Measurements from ENCODE around the gene PCBP3. TPM values are rescaled to one million over a fixed set of nuclear protein-coding genes. Genes with fewer than 3 reads are reported as not detected.
A peak's percentile ranks its signal among the peaks of the same experiment; 100 is the strongest.

Gene PCBP3
- total RNA-seq, 2 experiments from 2014 or later, result 12.2 to 13.2 TPM

DNA sequence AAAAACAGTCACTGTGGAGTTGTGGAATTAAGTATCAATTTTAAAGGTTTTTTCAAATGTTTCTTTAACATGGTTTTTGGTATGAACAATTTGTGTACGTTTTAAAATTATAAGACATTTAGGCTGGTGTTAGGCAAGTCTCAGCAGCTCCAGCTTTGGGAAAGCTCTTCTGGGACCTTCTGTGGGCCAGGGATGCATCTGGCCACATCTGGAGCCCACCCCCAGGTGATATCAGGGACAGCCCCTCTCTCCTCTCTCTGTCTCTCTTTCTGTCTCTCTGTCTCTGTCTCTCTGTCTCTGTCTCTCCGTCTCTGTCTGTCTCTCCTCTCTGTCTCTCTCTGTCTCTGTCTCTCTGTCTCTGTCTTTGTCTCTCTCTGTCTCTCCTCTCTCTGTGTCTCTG is 336.7 kb downstream of the PCBP3 start:
- Mint-ChIP-seq H3K27me3 (peaks cover 12% of the 10 kb centered on the region), H3K36me3 (ENCODE audit: low read depth) (no peaks in the 10 kb centered on the region), H3K27ac (no peak overlapping the region), H3K9me3 (ENCODE audit: low read depth) (no peaks in the 10 kb centered on the region), H3K4me1 (peaks cover 13% of the 10 kb centered on the region), H3K4me3 (no peak overlapping the region)
- ATAC-seq (no peak), DNase-seq (no peak)
- ChIA-PET POLR2A (no interaction called here), CTCF (interaction anchor here (1.0 kb wide), 1 partner anchor 163 kb away, joined by 4 read pairs; no protein-coding TSS in a partner anchor)
- intact Hi-C loops (cut with DNase I, micrococcal nuclease), result loop anchor here in 1 of 2 experiments (2.0 kb wide), 2 partner anchors 389 to 479 kb away; partner anchors contain the start of gene DIP2A

DNA sequence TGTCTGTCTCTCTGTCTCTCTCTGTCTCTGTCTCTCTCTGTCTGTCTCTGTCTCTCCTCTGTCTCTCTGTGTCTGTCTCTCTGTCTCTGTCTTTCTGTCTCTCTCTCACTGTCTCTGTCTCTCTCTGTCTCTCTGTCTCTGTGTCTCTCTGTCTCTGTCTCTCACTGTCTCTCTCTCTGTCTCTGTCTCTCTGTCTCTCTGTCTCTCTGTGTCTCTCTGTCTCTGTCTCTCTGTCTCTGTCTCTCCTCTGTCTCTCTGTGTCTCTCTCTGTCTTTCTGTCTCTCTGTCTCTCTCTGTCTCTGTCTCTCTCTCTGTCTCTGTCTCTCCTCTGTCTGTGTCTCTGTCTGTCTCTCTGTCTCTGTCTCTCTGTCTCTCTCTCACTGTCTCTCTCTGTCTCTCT is 337.2 kb downstream of the PCBP3 start:
- intact Hi-C loops (cut with DNase I, micrococcal nuclease), result loop anchor here in 1 of 2 experiments (1.0 to 2.0 kb wide), 6 partner anchors 7 to 478 kb away; partner anchors contain the start of genes DIP2A, PCBP3 and PCNT
- Mint-ChIP-seq H3K27ac (no peak overlapping the region), H3K4me3 (no peak overlapping the region), H3K4me1 (peaks cover 8% of the 10 kb centered on the region), H3K36me3 (ENCODE audit: low read depth) (no peaks in the 10 kb centered on the region), H3K27me3 (peaks cover 8% of the 10 kb centered on the region), H3K9me3 (ENCODE audit: low read depth) (no peaks in the 10 kb centered on the region)
- ChIA-PET POLR2A (no interaction called here), CTCF (no interaction called here)
- ATAC-seq (no peak), DNase-seq (no peak)

- intact Hi-C loops (cut with DNase I, micrococcal nuclease), result loop anchor here in 1 of 2 experiments (1.0 to 2.0 kb wide), 6 partner anchors 8 to 477 kb away; partner anchors contain the start of genes DIP2A, PCBP3 and PCNT
- H3K4me1 Mint-ChIP-seq, result peaks cover 8% of the 10 kb centered on the region
- peaks cover 4% of the 10 kb centered on the region for H3K27me3 Mint-ChIP-seq
- peak within 1 kb of the TSS; percentile 10 for H3K4me3 Mint-ChIP-seq
- ATAC-seq (peak; percentile 56), DNase-seq (peak; percentile 77)
- no peak within 1 kb of the TSS for H3K27ac Mint-ChIP-seq
- CTCF ChIA-PET, result no interaction called here
- H3K9me3 Mint-ChIP-seq (ENCODE audit: low read depth), result no peaks in the 10 kb centered on the region
- POLR2A ChIA-PET, result no interaction called here
- H3K36me3 Mint-ChIP-seq (ENCODE audit: low read depth), result no peaks in the 10 kb centered on the region
Measured at GRCh38 chr21:45981151-45982091, 337.9 kb downstream of the PCBP3 start, which contains the start of gene COL6A1. TSS of gene COL6A1 (plus strand) at chr21:45981770. CDS start at chr21:45981851, 81 bp downstream.

GRCh38 chr21:45982092-45982757 is 338.7 kb downstream of the PCBP3 start:
- DNase-seq, result peak; percentile 15
- no peaks in the 10 kb centered on the region for H3K9me3 Mint-ChIP-seq (ENCODE audit: low read depth)
- no peak for ATAC-seq
- peak overlapping the region; percentile 10 for H3K4me3 Mint-ChIP-seq
- no peak overlapping the region for H3K27ac Mint-ChIP-seq
- H3K27me3 Mint-ChIP-seq, result peaks cover 4% of the 10 kb centered on the region
- ChIA-PET POLR2A (no interaction called here), CTCF (no interaction called here)
- peaks cover under 1% of the 10 kb centered on the region for H3K36me3 Mint-ChIP-seq (ENCODE audit: low read depth)
- intact Hi-C loops (cut with DNase I, micrococcal nuclease), result no loop called here
- H3K4me1 Mint-ChIP-seq, result peaks cover 8% of the 10 kb centered on the region

GRCh38 chr21:45982758-45983648 is 339.5 kb downstream of the PCBP3 start:
- CTCF ChIA-PET, result no interaction called here
- H3K9me3 Mint-ChIP-seq (ENCODE audit: low read depth), result no peaks in the 10 kb centered on the region
- no peak overlapping the region for H3K27ac Mint-ChIP-seq
- H3K27me3 Mint-ChIP-seq, result peaks cover 4% of the 10 kb centered on the region
- intact Hi-C loops (cut with DNase I, micrococcal nuclease), result no loop called here
- POLR2A ChIA-PET, result no interaction called here
- DNase-seq (peak; percentile 15), ATAC-seq (no peak)
- H3K36me3 Mint-ChIP-seq (ENCODE audit: low read depth), result peaks cover 1% of the 10 kb centered on the region
- H3K4me1 Mint-ChIP-seq, result peaks cover 8% of the 10 kb centered on the region
- H3K4me3 Mint-ChIP-seq, result peak overlapping the region; percentile 10

GRCh38 chr21:45983649-45983965 is 340.1 kb downstream of the PCBP3 start:
- DNase-seq, result no peak
- no peak for ATAC-seq
- POLR2A ChIA-PET, result no interaction called here
- CTCF ChIA-PET, result no interaction called here
- Mint-ChIP-seq H3K27me3 (peaks cover 4% of the 10 kb centered on the region), H3K9me3 (ENCODE audit: low read depth) (no peaks in the 10 kb centered on the region), H3K4me1 (peaks cover 3% of the 10 kb centered on the region), H3K36me3 (ENCODE audit: low read depth) (peaks cover 1% of the 10 kb centered on the region), H3K27ac (no peak overlapping the region), H3K4me3 (no peak overlapping the region)
- intact Hi-C loops (cut with DNase I, micrococcal nuclease), result no loop called here

- H3K4me1 Mint-ChIP-seq, result peaks cover 3% of the 10 kb centered on the region
- ChIA-PET POLR2A (no interaction called here), CTCF (no interaction called here)
- intact Hi-C loops (cut with DNase I, micrococcal nuclease), result no loop called here
- H3K36me3 Mint-ChIP-seq (ENCODE audit: low read depth), result peaks cover 1% of the 10 kb centered on the region
- no peak overlapping the region for H3K4me3 Mint-ChIP-seq
- DNase-seq (peak; percentile 11), ATAC-seq (no peak)
- peaks cover 4% of the 10 kb centered on the region for H3K27me3 Mint-ChIP-seq
- no peak overlapping the region for H3K27ac Mint-ChIP-seq
- H3K9me3 Mint-ChIP-seq (ENCODE audit: low read depth), result no peaks in the 10 kb centered on the region
Measured at GRCh38 chr21:45983981-45984551, 340.5 kb downstream of the PCBP3 start.

DNA sequence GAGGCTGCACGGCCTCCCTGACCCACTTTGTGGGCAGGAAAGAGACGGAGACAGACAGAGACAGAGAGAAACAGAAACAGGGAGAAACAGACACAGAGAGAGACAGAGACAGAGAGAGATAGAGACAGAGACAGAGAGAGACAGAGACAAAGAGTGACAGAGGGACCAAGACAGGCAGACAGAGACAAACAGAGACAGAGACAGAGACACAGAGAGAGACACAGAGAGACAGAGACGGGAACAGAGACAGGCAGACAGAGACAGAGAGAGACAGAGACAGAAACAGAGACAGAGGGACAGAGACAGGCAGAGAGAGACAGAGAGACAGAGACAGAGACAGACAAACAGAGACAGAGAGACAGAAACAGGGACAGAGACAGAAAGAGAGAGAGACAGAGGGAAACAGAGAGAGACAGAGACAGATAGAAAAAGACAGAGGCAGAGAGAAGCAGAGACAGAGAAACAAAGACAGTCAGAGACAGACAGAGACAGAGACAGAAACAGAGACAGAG is 341.1 kb downstream of the PCBP3 start:
- POLR2A ChIA-PET, result no interaction called here
- DNase-seq (no peak), ATAC-seq (no peak)
- Mint-ChIP-seq H3K27ac (no peak overlapping the region), H3K27me3 (peaks cover 2% of the 10 kb centered on the region), H3K4me3 (no peak overlapping the region), H3K36me3 (ENCODE audit: low read depth) (peaks cover 1% of the 10 kb centered on the region), H3K9me3 (ENCODE audit: low read depth) (no peaks in the 10 kb centered on the region), H3K4me1 (peaks cover under 1% of the 10 kb centered on the region)
- CTCF ChIA-PET, result no interaction called here
- intact Hi-C loops (cut with DNase I, micrococcal nuclease), result no loop called here

DNA sequence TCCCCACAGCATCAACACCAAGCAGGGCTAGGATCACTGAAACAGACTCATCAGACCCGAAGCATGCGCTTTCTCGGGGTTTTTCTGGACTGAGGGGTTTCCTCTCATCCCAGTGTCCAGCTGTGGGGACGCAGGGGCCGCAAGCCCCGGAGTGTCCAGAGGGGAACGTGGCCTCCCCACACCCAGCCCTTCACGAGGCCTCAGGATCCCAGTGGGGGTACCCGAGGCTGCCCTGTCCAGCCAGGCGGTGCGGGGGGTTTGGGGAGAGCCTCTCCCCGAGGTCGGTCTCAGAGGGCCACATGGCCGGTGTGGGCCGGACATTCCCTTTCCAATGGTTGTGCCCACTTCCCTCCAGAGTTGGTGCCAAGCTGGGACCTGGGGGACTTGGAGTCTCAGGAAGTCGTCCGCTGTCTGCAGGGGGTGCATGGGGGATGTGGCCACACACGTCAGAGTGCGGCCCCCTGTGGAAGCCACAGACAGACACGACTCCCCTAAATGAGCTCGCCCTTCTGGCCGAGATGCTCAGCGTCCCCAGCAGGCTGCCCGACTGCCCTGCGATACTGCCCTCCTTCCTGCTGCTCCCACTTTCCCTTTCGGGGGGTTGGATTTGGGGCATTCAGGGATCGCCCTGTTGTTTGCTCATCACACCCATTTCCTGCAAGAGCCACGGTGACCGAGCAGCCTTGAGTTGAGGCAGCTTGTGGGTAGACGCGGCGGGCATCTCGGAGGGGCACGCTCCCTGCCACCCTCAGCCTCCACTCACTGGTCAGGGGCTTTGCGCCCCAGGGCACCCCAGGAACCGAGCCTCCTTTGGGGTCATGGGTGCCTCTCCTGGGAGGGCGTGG is 342.2 kb downstream of the PCBP3 start:
- ATAC-seq (no peak), DNase-seq (peak; percentile 9)
- intact Hi-C loops (cut with DNase I, micrococcal nuclease), result no loop called here
- no peaks in the 10 kb centered on the region for H3K9me3 Mint-ChIP-seq (ENCODE audit: low read depth)
- peaks cover 2% of the 10 kb centered on the region for H3K27me3 Mint-ChIP-seq
- no peaks in the 10 kb centered on the region for H3K4me1 Mint-ChIP-seq
- POLR2A ChIA-PET, result no interaction called here
- H3K4me3 Mint-ChIP-seq, result no peak overlapping the region
- H3K36me3 Mint-ChIP-seq (ENCODE audit: low read depth), result peaks cover 1% of the 10 kb centered on the region
- CTCF ChIA-PET, result no interaction called here
- H3K27ac Mint-ChIP-seq, result no peak overlapping the region

- CTCF ChIA-PET, result no interaction called here
- no peak for ATAC-seq
- Mint-ChIP-seq H3K4me3 (no peak overlapping the region), H3K27me3 (peaks cover 2% of the 10 kb centered on the region), H3K27ac (no peak overlapping the region), H3K4me1 (no peaks in the 10 kb centered on the region), H3K36me3 (ENCODE audit: low read depth) (peaks cover 1% of the 10 kb centered on the region), H3K9me3 (ENCODE audit: low read depth) (no peaks in the 10 kb centered on the region)
- POLR2A ChIA-PET, result no interaction called here
- peak; percentile 6 for DNase-seq
- intact Hi-C loops (cut with DNase I, micrococcal nuclease), result no loop called here
Measured at GRCh38 chr21:45986316-45987051, 343.0 kb downstream of the PCBP3 start.
